GM21423 (cell line): ENCODE data around the gene CAPZA2.

ENCODE experiments used
- ATAC-seq: cut with Tn5 transposase; IDR thresholded peaks from one replicate; pipeline ENCODE4 v1.9.1; 2021; ENCODE audit warnings: mild to moderate bottlenecking, moderate library complexity; ENCODE audit not compliant: unreplicated experiment

Gene CAPZA2

GRCh38 chr7:116861717-116862116, 670 bp upstream of the CAPZA2 start:
- ATAC-seq, result no peak

GRCh38 chr7:116862951-116863670, 724 bp downstream of the CAPZA2 start:
- ATAC-seq, result peak; percentile 1

GRCh38 chr7:116863936-116864500, 1.6 kb downstream of the CAPZA2 start:
- ATAC-seq, result no peak

GRCh38 chr7:116871061-116871700, 8.8 kb downstream of the CAPZA2 start:
- no peak for ATAC-seq

- no peak for ATAC-seq
Observed at GRCh38 chr7:116872026-116872425, 9.6 kb downstream of the CAPZA2 start.

GRCh38 chr7:116873619-116874018, 11.2 kb downstream of the CAPZA2 start:
- no peak for ATAC-seq

GRCh38 chr7:116876664-116877442, 14.5 kb downstream of the CAPZA2 start:
- no peak for ATAC-seq

- ATAC-seq, result no peak
Observed at GRCh38 chr7:116877443-116878217, 15.2 kb downstream of the CAPZA2 start.

- no peak for ATAC-seq
Observed at GRCh38 chr7:116884691-116885090, 22.3 kb downstream of the CAPZA2 start.

GRCh38 chr7:116885724-116886123, 23.3 kb downstream of the CAPZA2 start:
- ATAC-seq, result no peak

GRCh38 chr7:116886543-116887156, 24.3 kb downstream of the CAPZA2 start:
- no peak for ATAC-seq

- no peak for ATAC-seq
Observed at GRCh38 chr7:116888895-116889294, 26.5 kb downstream of the CAPZA2 start.

- ATAC-seq, result no peak
Observed at GRCh38 chr7:116895849-116896248, 33.5 kb downstream of the CAPZA2 start.

GRCh38 chr7:116897661-116898060, 35.3 kb downstream of the CAPZA2 start:
- no peak for ATAC-seq

GRCh38 chr7:116899308-116899707, 36.9 kb downstream of the CAPZA2 start:
- no peak for ATAC-seq

- no peak for ATAC-seq
Observed at GRCh38 chr7:116901143-116901542, 38.8 kb downstream of the CAPZA2 start.

- no peak for ATAC-seq
Observed at GRCh38 chr7:116902867-116903266, 40.5 kb downstream of the CAPZA2 start.

GRCh38 chr7:116906391-116906790, 44.0 kb downstream of the CAPZA2 start:
- no peak for ATAC-seq

- no peak for ATAC-seq
Observed at GRCh38 chr7:116910383-116910782, 48.0 kb downstream of the CAPZA2 start.

- ATAC-seq, result no peak
Observed at GRCh38 chr7:116911801-116912200, 49.4 kb downstream of the CAPZA2 start.
